Activated T-cell treated with anti-CD3 and anti-CD28 coated beads for 4 hours (primary cell): ENCODE data around the gene SLC6A5.

Experiments
- DNase-seq: peaks from one replicate; pipeline ENCODE4 v3.0.0-alpha.2; 2020

The SLC6A5 gene

GRCh38 chr11:20597154-20597679, 2.2 kb upstream of the SLC6A5 start:
- no peak for DNase-seq

DNA sequence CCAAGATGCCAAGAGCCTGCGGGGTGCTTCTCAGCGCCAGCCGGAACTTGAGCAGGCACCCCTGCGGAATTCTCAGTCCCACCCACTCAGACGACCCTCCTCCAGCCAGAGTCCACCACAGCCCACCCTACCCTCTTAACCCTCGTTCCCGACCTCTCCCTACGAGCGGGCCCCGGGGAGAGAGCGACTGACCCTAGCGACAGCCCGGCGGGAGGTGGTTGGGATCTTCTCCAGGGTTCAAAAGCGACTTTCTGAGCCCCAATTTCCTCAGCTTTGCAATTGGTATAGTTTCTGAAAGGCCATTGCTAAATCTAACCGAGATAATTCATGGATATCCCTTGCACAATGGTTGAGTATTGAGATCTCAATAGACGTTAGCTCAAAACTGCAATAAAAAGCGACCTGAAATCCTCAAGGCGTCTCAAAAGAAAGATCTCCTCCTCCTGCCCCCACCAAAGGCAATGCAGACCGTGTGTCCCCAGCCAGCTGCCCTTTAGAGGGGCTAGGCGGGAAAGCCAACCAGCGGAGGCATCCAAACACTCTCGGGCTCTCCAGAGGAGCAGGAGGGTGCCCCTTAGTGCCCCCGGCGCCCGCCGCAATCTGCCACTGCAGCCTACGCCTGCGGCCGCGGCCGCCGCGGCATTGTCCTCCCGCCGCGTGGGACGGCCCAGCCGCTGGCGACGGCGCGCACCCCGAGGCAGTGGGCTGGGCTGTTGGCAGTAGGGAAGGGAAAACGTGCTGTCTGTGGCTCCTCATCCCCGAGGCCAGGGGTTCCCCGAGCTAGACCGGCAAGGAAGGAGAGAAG, 1.5 kb upstream of the SLC6A5 start:
- no peak for DNase-seq

DNA sequence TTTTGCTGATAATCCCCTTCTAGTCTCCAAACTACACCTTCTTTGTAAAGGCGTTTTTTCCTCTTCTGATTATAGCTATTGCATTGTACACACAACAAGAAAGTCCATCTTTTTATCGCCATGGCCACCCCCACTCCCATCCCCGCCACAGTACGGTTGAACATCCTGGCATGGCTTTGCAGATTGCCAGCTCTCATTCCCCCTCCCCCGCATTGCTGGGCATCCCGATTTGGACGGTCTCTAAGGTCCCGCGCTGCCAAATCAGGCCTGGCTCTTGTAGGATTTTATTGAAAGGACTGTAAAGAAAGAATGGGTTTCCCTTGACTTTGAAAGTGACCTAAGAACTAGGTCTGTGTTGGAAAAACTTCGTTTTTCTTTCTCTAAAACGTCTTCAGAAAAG, 916 bp upstream of the SLC6A5 start:
- no peak for DNase-seq

DNA sequence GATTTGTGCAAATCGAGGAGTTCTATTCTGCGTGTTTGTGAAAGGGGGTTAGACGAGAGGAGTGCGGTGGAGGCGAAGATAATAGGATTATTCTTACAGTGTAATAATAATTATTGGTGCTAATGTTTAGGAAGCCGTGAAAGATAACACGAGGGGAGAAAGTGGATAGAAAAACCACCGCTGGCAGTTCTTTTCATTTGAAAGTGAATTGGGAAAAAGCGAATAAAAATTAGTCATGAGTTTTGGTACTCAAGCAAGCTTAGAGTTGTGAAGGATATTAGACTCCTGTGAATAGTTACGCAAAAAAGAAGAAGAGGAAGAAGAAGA, 575 bp downstream of the SLC6A5 start:
- DNase-seq = no peak

- DNase-seq = no peak
Observed at GRCh38 chr11:20600551-20600950, 1.1 kb downstream of the SLC6A5 start.

DNA sequence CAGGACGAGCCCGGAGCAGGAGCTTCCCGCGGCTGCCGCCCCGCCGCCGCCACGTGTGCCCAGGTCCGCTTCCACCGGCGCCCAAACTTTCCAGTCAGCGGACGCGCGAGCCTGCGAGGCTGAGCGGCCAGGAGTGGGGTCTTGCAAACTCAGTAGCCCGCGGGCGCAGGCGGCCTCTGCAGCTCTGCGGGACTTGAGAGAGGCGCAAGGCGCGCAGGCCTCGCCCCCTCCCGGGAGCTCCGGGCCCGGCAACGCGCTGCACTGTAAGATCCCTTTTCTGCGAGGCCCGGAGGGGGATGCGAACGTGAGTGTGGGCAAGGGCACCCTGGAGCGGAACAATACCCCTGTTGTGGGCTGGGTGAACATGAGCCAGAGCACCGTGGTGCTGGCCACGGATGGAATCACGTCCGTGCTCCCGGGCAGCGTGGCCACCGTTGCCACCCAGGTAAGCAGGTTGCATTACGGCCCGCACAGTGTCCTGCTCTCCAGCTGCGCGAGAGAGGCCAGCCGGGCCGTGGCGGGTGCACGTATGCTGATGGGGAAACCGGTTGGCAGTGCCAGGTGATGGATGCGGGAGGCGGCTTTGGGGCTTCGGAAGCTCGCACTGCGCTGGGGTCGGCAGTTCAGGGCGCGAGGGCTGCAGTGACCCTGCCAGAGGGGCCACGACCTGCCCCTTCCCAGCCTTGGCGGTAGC, 2.0 kb downstream of the SLC6A5 start:
- no peak for DNase-seq

DNA sequence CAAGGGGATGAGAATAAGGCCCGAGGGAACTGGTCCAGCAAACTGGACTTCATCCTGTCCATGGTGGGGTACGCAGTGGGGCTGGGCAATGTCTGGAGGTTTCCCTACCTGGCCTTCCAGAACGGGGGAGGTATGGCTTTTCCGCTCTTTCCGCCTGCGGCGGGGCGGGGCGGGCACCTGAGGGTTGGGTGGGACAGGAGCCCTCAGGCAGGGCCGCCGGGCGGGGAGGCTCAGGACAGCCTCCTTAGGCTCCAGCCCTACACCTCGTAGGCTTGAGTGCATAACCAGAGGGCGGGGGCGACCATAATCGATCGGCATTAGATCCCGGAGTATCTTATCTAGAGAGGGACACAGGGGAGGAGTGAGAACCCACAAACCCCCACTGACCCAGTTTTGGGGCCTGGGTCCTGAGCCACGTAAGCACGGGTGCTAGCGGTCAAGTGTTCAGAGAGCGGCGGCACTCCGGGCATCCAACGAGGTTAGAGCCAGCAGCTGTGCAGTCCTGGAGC, 4.9 kb downstream of the SLC6A5 start:
- DNase-seq = no peak

DNA sequence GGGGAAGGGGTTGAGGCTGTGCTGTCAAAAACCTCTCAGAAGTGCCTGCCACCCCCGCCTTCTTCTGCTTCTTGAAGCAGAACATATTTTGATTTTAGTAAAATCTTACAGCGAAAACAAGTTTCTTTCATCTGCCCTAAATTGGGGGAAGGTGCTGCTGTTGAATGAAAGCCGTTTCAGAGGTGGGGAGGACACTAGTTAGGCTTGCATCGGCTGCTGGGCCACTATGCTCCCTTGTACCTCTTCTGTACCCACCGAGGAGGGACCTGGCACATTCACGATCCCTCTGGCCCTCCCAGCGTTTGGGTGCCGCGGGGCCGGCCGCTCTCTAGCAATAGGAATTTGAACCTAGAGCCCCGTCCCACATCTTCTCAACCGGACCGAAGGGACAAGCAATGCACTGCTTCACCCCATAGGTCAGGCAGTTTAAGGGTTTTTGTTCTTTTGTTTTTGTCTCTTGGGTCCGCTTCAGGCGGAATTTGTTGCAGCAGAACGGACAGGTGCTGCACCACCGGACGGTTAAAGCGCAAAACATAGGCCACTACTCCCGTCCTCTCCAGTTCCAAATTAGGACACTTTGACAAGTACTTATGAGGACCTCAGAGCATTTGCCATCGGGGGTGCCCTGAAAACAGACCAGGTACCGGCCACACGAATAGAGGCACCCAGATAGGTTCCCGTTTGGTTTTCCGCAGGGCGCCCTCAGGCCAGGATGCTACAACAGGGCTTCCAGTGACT, 5.6 kb downstream of the SLC6A5 start:
- no peak for DNase-seq

DNA sequence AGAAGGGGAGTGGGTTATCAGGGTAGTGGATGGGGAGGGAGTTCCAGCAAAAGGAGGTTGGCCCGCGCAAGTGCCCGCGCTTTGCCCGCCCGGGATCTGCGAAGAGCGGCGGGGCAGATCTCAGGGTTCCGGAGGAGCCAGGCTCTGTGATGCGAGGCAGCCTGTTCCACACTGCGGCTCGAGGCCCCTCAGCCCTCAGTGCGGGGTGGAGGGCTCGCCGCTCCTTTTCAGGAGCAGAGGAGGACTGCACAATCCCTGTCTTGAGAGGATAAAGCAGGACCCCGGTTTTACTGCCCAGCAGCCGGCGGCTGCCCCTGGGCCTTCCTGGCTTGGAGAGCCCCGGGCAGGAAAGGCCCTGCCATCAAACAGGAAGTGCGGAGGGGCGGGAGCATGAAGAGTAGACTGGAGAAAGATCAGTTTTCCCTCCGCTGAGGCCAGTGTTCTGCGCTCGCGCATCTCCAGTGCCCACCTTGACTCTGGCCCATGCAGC, 6.2 kb downstream of the SLC6A5 start:
- no peak for DNase-seq

DNA sequence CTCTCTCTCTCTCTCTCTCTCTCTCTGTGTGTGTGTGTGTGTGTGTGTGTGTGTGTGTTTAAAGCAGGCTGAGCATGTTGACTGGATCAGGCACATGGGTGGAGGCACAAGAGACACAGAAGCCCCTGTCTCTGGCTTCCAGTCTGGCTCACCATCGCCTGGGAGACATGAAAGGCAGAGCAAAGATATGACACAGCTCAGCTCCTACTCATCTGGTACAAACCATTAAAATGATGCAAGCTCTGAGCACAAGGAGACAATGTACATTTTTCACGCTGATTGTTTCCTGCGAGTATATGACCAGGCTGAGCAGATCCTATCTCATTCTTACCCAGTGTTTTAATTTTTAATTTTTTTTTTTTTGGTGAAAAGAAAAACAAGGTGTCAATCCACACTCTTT, 9.5 kb downstream of the SLC6A5 start:
- no peak for DNase-seq

DNA sequence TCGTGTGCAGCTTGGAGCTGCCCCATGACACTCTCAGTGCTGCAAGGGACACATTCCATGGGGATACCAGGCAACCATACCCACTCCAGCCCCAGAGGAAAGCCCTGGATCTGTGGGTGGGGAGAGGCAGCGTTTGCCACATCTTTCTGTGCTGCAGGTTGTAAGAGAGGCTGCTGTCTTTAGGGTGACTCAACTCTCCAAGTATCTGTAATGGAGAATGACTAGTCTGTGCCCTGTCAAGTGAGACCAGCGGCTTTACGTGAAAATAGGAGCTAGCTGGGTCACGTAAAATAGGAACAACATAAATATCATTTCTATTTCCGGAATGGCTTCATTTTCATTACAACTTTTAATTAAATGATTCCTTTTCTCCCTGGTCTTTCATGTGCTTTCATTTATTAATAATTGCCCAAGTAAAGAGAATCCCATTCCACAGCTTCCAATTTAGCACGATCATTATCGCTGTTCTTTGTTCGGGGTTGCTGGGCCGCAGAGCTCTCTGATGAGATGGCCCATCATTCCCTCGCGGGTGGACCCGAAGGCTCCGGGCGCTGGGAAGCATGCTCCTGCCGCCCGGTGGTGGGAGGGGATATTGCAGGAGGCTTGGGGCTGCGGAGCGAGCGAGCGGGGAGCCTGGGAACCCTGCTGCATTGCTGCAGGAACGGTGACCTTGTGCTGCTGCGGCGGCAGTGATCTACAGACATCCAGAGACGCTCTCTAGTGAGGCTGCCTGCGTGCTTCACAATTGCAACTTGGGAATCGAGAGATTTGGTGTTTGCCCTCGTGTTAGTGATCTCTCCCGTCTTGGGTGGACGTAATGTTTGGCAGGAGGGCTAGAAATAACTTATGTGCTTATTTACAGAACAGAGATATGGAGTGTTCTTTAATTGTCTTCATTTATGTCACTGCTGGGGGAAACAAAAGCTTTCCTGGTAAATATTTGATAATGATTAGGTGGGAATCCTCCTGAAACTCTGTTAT, 10.6 kb downstream of the SLC6A5 start:
- DNase-seq = peak; percentile 32

GRCh38 chr11:20610825-20611224, 11.4 kb downstream of the SLC6A5 start:
- DNase-seq = no peak

DNA sequence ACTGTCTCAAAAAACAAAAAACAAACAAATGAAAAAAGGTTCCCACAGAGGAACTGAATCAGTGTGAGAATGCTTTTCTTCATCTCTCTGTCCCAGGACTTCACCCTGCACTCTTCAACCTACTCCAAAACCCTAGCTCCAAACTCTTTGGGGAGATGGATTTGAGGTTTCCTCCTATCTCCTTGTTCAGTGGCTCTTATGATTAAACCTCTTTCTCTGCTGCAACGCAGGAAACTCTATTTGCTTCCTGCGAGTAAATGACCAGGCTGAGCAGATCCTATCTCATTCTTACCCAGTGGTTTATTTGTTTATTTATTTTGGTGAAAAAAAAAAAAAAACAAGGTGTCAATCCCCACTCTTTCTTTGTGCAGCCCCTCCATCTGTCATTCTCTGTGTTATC, 12.0 kb downstream of the SLC6A5 start:
- no peak for DNase-seq

DNA sequence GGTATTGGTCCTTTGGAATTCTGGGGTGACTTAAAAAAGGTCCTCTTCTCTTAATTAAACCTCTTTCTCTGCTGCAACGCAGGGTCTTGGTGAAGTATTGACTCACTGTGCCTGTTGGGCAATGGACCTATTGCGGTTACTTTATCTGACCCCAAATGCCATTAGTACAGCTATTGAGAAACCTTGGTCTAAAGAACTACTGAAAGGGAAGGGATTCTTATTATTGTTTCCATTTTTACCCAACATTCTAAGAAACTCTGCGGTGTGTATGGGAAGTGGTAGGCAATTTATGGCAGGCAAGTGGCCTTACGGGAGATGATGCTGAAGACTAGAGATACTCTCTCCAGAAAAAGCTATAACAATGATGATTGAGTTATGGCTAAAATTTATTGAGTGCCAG, 12.5 kb downstream of the SLC6A5 start:
- DNase-seq = no peak

DNA sequence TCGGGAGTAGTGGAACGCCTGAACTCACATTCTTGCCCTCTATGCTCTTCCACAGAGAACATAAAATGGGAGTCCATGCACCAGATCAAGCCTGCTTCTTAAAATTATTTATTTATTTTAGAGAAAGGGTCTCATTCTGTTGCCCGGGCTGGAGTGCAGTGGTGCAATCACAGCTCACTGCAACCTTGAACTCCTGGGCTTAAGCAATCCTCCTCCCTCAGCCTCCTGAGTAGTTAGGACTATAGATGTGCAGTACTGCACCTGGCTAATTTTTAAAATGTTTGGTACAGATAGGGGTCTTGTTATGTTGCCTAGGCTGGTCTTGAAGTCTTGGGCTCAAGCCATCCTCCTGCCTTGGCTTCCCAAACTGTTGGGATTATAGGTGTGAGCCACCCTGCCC, 13.0 kb downstream of the SLC6A5 start:
- DNase-seq = no peak

GRCh38 chr11:20616920-20617319, 17.5 kb downstream of the SLC6A5 start:
- DNase-seq = no peak

GRCh38 chr11:20617346-20618005, 18.1 kb downstream of the SLC6A5 start:
- no peak for DNase-seq

DNA sequence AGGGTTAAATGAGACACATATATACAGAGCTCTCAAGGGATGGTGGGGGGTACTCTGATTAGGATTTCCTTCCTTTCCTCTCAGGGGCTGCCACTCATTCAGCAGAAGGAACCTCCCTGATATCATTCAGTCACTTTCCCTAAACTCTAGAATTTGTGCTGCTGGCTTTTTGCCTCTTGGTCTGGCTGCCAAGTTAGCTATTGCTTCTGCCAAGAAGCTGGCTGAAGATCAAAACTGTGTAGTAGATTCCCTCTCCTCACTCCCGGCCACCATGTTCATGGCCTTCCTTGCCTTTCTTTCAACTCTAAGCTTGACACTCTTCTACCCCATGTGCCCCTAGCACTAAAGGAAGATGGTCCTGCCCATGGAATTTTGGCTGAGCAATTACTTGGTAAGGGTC, 18.7 kb downstream of the SLC6A5 start:
- DNase-seq = no peak

- DNase-seq = no peak
Observed at GRCh38 chr11:20620988-20621387, 21.6 kb downstream of the SLC6A5 start.

- DNase-seq = no peak
Observed at GRCh38 chr11:20621679-20622078, 22.3 kb downstream of the SLC6A5 start.

DNA sequence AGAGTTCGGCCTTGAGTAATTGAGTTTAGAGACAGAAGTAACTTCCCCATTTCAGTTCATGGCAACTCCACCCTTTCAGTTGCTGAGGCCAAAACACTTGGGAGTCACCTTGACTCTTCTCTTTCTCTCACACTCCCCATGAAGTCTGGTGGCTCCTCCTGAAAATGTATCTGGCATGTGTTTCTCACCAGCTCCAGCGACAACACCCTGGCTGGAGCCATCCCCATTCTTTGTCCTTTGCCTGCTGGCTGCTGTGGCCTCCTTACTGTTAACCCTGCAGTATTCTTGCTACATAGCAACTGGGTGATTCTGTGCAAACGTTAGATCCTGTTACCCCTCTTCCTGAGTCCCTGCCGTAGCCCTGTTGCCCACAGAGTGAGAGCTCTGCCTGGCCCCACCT, 23.8 kb downstream of the SLC6A5 start:
- no peak for DNase-seq

DNA sequence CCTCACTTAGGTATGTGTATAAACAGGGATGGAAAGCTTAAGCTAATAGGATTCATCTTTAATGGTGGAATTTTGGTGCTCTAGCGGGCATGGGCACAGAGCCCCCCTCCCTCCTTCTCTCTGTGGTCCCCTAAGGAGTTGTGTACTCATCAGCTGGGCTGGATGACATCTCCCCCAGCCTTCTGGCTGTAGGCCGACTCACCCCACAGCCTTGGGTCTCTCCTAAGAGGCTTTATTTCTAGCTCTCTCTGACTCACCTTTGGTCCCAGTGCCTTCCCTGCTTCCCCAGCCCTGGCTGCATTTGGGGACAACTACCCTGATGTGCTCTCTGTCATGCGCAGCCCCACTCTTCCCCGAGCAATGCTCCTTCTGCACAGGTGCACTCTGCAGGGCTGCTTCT, 26.9 kb downstream of the SLC6A5 start:
- no peak for DNase-seq
